K562 (cell line): Measurements from ENCODE around the gene LRMDA. TPM values are rescaled to one million over a fixed set of nuclear protein-coding genes. Genes with fewer than 3 reads are reported as not detected.

ENCODE experiments used
- HSF4 ChIP-seq: fragments of 250-450 bp; sonication (Bioruptor Pico); IDR thresholded peaks from 2 replicates; pipeline ENCODE4 v2.1.2; 2022; ENCODE audit warnings: mild to moderate bottlenecking, moderate library complexity, borderline replicate concordance
- NFE2 ChIP-seq: IDR thresholded peaks from 2 replicates; pipeline ENCODE4 v1.6.1; 2014; ENCODE audit warnings: antibody characterized with exemption, low read depth
- SIN3B ChIP-seq: fragments of 450-650 bp; IDR thresholded peaks from 2 replicates; pipeline ENCODE4 v1.6.1; 2017; ENCODE audit warnings: low read depth, mild to moderate bottlenecking, moderate library complexity
- U2AF2 ChIP-seq: fragments of 200-400 bp; formaldehyde crosslinking; optimal IDR thresholded peaks from 2 replicates; pipeline ENCODE3; 2017; ENCODE audit warnings: low read depth, mild to moderate bottlenecking, low read length
- ZBTB17 ChIP-seq: fragments of 450-650 bp; formaldehyde crosslinking; IDR thresholded peaks from 2 replicates; pipeline ENCODE4 v1.4.0; 2020; ENCODE audit warnings: mild to moderate bottlenecking
- ZNF318 ChIP-seq, 2 experiments: fragments of 450-650 bp; IDR thresholded peaks; 2 replicates each; pipeline ENCODE4 v1.6.1; 2016; ENCODE audit warnings: mild to moderate bottlenecking in 2 of 2, borderline replicate concordance in 1 of 2, low read depth in 1 of 2, moderate library complexity in 1 of 2
- ZNF347 ChIP-seq: fragments of 450-650 bp; formaldehyde crosslinking; IDR thresholded peaks from 2 replicates; pipeline ENCODE4 v1.4.0; 2020; ENCODE audit warnings: low read depth, mild to moderate bottlenecking, moderate library complexity
- ZNF512 ChIP-seq: IDR thresholded peaks from 2 replicates; pipeline ENCODE4 v1.6.1; 2016; ENCODE audit warnings: missing genetic modification characterization, missing compliant biosample characterization
- ZNF699 ChIP-seq: fragments of 250-450 bp; sonication (Bioruptor Pico); IDR thresholded peaks from 2 replicates; pipeline ENCODE4 v1.8.0; 2021; ENCODE audit warnings: mild to moderate bottlenecking, moderate library complexity; ENCODE audit not compliant: insufficient replicate concordance
- polyA plus RNA-seq, 8 experiments: library from polyadenylated mRNA; depleted of rRNA in 4 of 8; stranded (reverse) in 5 of 8; unstranded in 3 of 8; fragments of >200 nt; fragmentation: Nextera tagmentation in 2 of 8; fragmentation: Illumina TruSeq in 1 of 8; extraction: Ambion mirVana in 2 of 8; extraction: Trizol in 1 of 8; gene quantifications; 2 replicates each; pipeline versions ENCODE4 v1.2.1 to v1.2.3, GENCODE V29; 2011 to 2014; ENCODE audit warnings: inconsistent platforms in 1 of 8, missing spikeins in 1 of 8
- total RNA-seq, 7 experiments: library from RNA; depleted of rRNA in 6 of 7; stranded (reverse); fragments of >200 nt in 6 of 7; fragmentation: Illumina TruSeq in 2 of 7; extraction: Trizol in 2 of 7; gene quantifications; 2 replicates each; pipeline versions ENCODE4 v1.2.1 to v1.2.3, GENCODE V29; 2011 to 2021; ENCODE audit warnings: low replicate concordance in 1 of 7
- TF ChIP-seq, protein P1 (sequence below): fragments of 250-450 bp; sonication (Bioruptor Pico); IDR thresholded peaks from 2 replicates; pipeline ENCODE4 v1.5.0; 2022; ENCODE audit warnings: mild to moderate bottlenecking

The LRMDA gene
- total and polyA plus RNA-seq, 9 of the 15 experiments (the other 6 are each of a cell fraction or from before 2014, with no cell fraction given): 0.25 TPM; not detected in 8

DNA sequence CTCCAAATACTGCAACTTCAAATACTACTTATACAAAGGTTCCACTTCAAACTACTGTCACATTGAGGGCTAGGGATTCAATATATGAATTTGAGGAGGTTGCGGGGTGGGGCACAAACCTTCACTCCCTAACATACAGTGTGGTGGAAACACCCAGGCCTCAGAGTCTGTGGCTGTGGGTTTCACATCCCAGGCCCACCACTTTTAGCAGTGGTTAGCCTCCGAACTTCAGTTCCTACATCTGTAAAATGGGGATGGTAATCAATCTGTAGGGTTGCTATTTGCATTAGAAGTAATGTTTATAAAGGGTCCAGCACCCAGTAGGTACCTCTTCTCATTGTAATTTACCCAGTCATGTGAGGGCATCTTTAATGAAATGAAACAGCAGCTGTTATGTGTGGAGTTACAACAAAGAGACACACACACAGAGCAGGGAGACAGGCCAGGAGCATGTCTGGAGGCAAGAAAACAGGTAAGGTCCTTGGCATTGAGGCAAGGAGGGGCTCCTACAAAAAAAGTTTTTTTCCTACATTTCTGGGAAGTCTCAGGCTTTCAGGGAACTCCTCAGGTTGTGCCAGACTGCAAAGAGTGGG, 570.9 kb downstream of the LRMDA start (continued):
- TF ChIP-seq ZNF318 (IDR thresholded peaks at IDR 0.05; ENCODE audit: borderline replicate concordance in 1 of 2, low read depth in 1 of 2) (no peak), ZNF699 (CRISPR knock-in tag) (no peak), NFE2 (no peak), HSF4 (CRISPR knock-in tag) (no peak), SIN3B (no peak), ZNF347 (no peak), ZBTB17 (CRISPR knock-in tag) (no peak), ZNF512 (tag) (no peak), U2AF2 (no peak)
- TF ChIP-seq, protein P1, sequence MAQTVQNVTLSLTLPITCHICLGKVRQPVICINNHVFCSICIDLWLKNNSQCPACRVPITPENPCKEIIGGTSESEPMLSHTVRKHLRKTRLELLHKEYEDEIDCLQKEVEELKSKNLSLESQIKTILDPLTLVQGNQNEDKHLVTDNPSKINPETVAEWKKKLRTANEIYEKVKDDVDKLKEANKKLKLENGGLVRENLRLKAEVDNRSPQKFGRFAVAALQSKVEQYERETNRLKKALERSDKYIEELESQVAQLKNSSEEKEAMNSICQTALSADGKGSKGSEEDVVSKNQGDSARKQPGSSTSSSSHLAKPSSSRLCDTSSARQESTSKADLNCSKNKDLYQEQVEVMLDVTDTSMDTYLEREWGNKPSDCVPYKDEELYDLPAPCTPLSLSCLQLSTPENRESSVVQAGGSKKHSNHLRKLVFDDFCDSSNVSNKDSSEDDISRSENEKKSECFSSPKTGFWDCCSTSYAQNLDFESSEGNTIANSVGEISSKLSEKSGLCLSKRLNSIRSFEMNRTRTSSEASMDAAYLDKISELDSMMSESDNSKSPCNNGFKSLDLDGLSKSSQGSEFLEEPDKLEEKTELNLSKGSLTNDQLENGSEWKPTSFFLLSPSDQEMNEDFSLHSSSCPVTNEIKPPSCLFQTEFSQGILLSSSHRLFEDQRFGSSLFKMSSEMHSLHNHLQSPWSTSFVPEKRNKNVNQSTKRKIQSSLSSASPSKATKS (CRISPR knock-in tag): no peak
- TF ChIP-seq, all 486 proteins: peak for 0
